GM21447 (cell line): Measurements from ENCODE around the gene GSTT2B.
A peak's percentile ranks its signal among the peaks of the same experiment; 100 is the strongest.
"Not testable (repeated sequence)": the region's sequence is repeated elsewhere in the genome, so short reads cannot be mapped to it uniquely, and the experiment has no call there.

ENCODE experiments used
- ATAC-seq: cut with Tn5 transposase; IDR thresholded peaks from one replicate; pipeline ENCODE4 v1.9.1; 2021; ENCODE audit not compliant: unreplicated experiment

The GSTT2B gene

GRCh38 chr22:23949764-23950163 lies 11.2 kb downstream of the GSTT2B start:
- ATAC-seq, result not testable (repeated sequence)

GRCh38 chr22:23947391-23947790 lies 13.6 kb downstream of the GSTT2B start:
- ATAC-seq, result not testable (repeated sequence)

GRCh38 chr22:23940166-23940565 lies 20.8 kb downstream of the GSTT2B start:
- ATAC-seq, result not testable (repeated sequence)

GRCh38 chr22:23939017-23939357 lies 22.0 kb downstream of the GSTT2B start:
- no peak for ATAC-seq

- ATAC-seq, result no peak
Measured at GRCh38 chr22:23938328-23939016, 22.5 kb downstream of the GSTT2B start.

- ATAC-seq, result no peak
Measured at GRCh38 chr22:23926561-23926960, 34.4 kb downstream of the GSTT2B start.

GRCh38 chr22:23925020-23925606 lies 35.9 kb downstream of the GSTT2B start:
- ATAC-seq, result no peak

GRCh38 chr22:23922921-23923320 lies 38.1 kb downstream of the GSTT2B start:
- no peak for ATAC-seq

- not testable (repeated sequence) for ATAC-seq
Measured at GRCh38 chr22:23921586-23922201, 39.3 kb downstream of the GSTT2B start.

GRCh38 chr22:23920267-23920611 lies 40.8 kb downstream of the GSTT2B start:
- ATAC-seq, result not testable (repeated sequence)

- no peak for ATAC-seq
Measured at GRCh38 chr22:23915290-23915689, 45.7 kb downstream of the GSTT2B start.

GRCh38 chr22:23913661-23914353 lies 47.2 kb downstream of the GSTT2B start:
- peak; percentile 86 for ATAC-seq

GRCh38 chr22:23913306-23913660 lies 47.7 kb downstream of the GSTT2B start:
- ATAC-seq, result peak; percentile 25

GRCh38 chr22:23912293-23912903 lies 48.6 kb downstream of the GSTT2B start:
- ATAC-seq, result no peak

GRCh38 chr22:23911318-23911980 lies 49.5 kb downstream of the GSTT2B start:
- ATAC-seq, result no peak

- ATAC-seq, result no peak
Measured at GRCh38 chr22:23910496-23911190, 50.4 kb downstream of the GSTT2B start.

- no peak for ATAC-seq
Measured at GRCh38 chr22:23909296-23909898, 51.6 kb downstream of the GSTT2B start.

GRCh38 chr22:23908587-23909205 lies 52.3 kb downstream of the GSTT2B start:
- ATAC-seq, result no peak

GRCh38 chr22:23907423-23907822 lies 53.6 kb downstream of the GSTT2B start:
- not testable (repeated sequence) for ATAC-seq
